Stimulated activated naive CD8-positive, alpha-beta T cell treated with anti-CD3 and anti-CD28 coated beads, Interleukin-15, amount 100 ng/mL, for 72 hours (primary cell): Measurements from ENCODE around the gene LINGO3.

ENCODE experiments used
- ATAC-seq: fragments of 150-1000 bp; cut with Tn5 transposase; 2 replicates; pipeline ENCODE4 v1.10.0; 2021; ENCODE audit warnings: mild to moderate bottlenecking, moderate library complexity
- DNase-seq, 2 donors: peaks; one replicate each; pipeline ENCODE4 v3.0.0; 2021 to 2022
- H3K27ac Mint-ChIP-seq, 2 donors: one replicate each; pipeline ENCODE4 v1.8.0; 2022; ENCODE audit warnings: mild to moderate bottlenecking in 2 of 2, mixed read lengths in 2 of 2, moderate library complexity in 2 of 2
- H3K27me3 Mint-ChIP-seq: one replicate; pipeline ENCODE4 v1.8.0; 2022; ENCODE audit warnings: mixed read lengths
- H3K4me1 Mint-ChIP-seq: one replicate; pipeline ENCODE4 v1.8.0; 2022; ENCODE audit warnings: mild to moderate bottlenecking, mixed read lengths
- H3K4me3 Mint-ChIP-seq, 2 donors: one replicate each; pipeline ENCODE4 v1.8.0; 2022; ENCODE audit warnings: mild to moderate bottlenecking in 2 of 2, mixed read lengths in 2 of 2, moderate library complexity in 1 of 2
- H3K9me3 Mint-ChIP-seq, 2 donors: one replicate each; pipeline ENCODE4 v1.8.0; 2022; ENCODE audit warnings: mixed read lengths in 2 of 2

The LINGO3 gene

GRCh38 chr19:2333027-2333806 lies 25.3 kb upstream of the LINGO3 start:
- Mint-ChIP-seq H3K27ac (peak overlapping the region; percentile 89), H3K4me1 (peaks cover 67% of the 10 kb centered on the region)

GRCh38 chr19:2332341-2333026 lies 24.5 kb upstream of the LINGO3 start:
- Mint-ChIP-seq H3K9me3 (peaks cover 11 to 14% of the 10 kb centered on the region in 2 donors), H3K4me1 (peaks cover 63% of the 10 kb centered on the region), H3K27me3 (no peaks in the 10 kb centered on the region), H3K4me3 (peak overlapping the region; percentile 71 to 82), H3K27ac (peak overlapping the region; percentile 92 to 94)
- ATAC-seq (peak; percentile 67), DNase-seq (peak; percentile 49 to 67)

More at GRCh38 chr19:2333027-2333806, 25.3 kb upstream of the LINGO3 start:
- no peak for DNase-seq
- no peak for ATAC-seq
- Mint-ChIP-seq H3K9me3 (peaks cover 11 to 14% of the 10 kb centered on the region in 2 donors), H3K27me3 (no peaks in the 10 kb centered on the region), H3K4me3 (peak overlapping the region; percentile 55 to 82)

GRCh38 chr19:2331601-2332246 lies 23.8 kb upstream of the LINGO3 start:
- Mint-ChIP-seq H3K9me3 (peaks cover 11 to 14% of the 10 kb centered on the region in 2 donors), H3K4me3 (peak overlapping the region; percentile 71 to 82), H3K27ac (peak overlapping the region; percentile 92 to 94), H3K27me3 (no peaks in the 10 kb centered on the region), H3K4me1 (peaks cover 70% of the 10 kb centered on the region)
- DNase-seq (no peak), ATAC-seq (peak; percentile 0)

- no peak for ATAC-seq
- Mint-ChIP-seq H3K9me3 (peaks cover 5 to 9% of the 10 kb centered on the region in 2 donors), H3K27me3 (no peaks in the 10 kb centered on the region), H3K27ac (peak overlapping the region in 1 of 2 donors; percentile 72), H3K4me3 (peak overlapping the region; percentile 59 to 71), H3K4me1 (peaks cover 80% of the 10 kb centered on the region)
- no peak for DNase-seq
Measured at GRCh38 chr19:2330632-2331284, 22.8 kb upstream of the LINGO3 start.

GRCh38 chr19:2330255-2330631 lies 22.3 kb upstream of the LINGO3 start:
- no peak for DNase-seq
- Mint-ChIP-seq H3K4me1 (peaks cover 85% of the 10 kb centered on the region), H3K4me3 (peak overlapping the region; percentile 28 to 54), H3K27ac (peak overlapping the region; percentile 5 to 72), H3K27me3 (no peaks in the 10 kb centered on the region), H3K9me3 (peaks cover 0 to 4% of the 10 kb centered on the region in 2 donors)
- ATAC-seq: no peak

- no peak for ATAC-seq
- DNase-seq: no peak
- Mint-ChIP-seq H3K9me3 (no peaks in the 10 kb centered on the region), H3K4me3 (peak overlapping the region; percentile 81 to 98), H3K4me1 (peaks cover 87% of the 10 kb centered on the region), H3K27ac (peak overlapping the region; percentile 59 to 96), H3K27me3 (no peaks in the 10 kb centered on the region)
Measured at GRCh38 chr19:2329501-2329916, 21.6 kb upstream of the LINGO3 start.

GRCh38 chr19:2329149-2329478 lies 21.2 kb upstream of the LINGO3 start:
- H3K4me1 Mint-ChIP-seq: peaks cover 87% of the 10 kb centered on the region

GRCh38 chr19:2328401-2329148 lies 20.6 kb upstream of the LINGO3 start, which contains the start of the genes LSM7 and SPPL2B:
Gene LSM7, minus strand, starts transcription at chr19:2328586. Its CDS starts 20 bp downstream, at chr19:2328566.
Gene SPPL2B, plus strand, starts transcription at chr19:2328684. Its CDS starts 26 bp downstream, at chr19:2328710.
- Mint-ChIP-seq H3K4me1 (peaks cover 83% of the 10 kb centered on the region), H3K4me3 (peak within 1 kb of the TSS; percentile 89 to 98), H3K9me3 (no peaks in the 10 kb centered on the region), H3K27ac (peak within 1 kb of the TSS; percentile 97 to 98), H3K27me3 (no peaks in the 10 kb centered on the region)
- DNase-seq: peak; percentile 91 to 92
- peak; percentile 76 for ATAC-seq

More at GRCh38 chr19:2329149-2329478, 21.2 kb upstream of the LINGO3 start:
- Mint-ChIP-seq H3K4me3 (peak overlapping the region; percentile 81 to 98), H3K9me3 (no peaks in the 10 kb centered on the region), H3K27ac (peak overlapping the region; percentile 59 to 96), H3K27me3 (no peaks in the 10 kb centered on the region)
- DNase-seq (no peak), ATAC-seq (no peak)

- Mint-ChIP-seq H3K4me1 (peaks cover 77% of the 10 kb centered on the region), H3K9me3 (no peaks in the 10 kb centered on the region), H3K27ac (peak overlapping the region; percentile 97 to 98), H3K4me3 (peak overlapping the region; percentile 89 to 98), H3K27me3 (no peaks in the 10 kb centered on the region)
- ATAC-seq (peak; percentile 75), DNase-seq (peak; percentile 30 to 73)
Measured at GRCh38 chr19:2327773-2328400, 19.9 kb upstream of the LINGO3 start.

GRCh38 chr19:2326699-2327360 lies 18.9 kb upstream of the LINGO3 start:
- Mint-ChIP-seq H3K4me1 (peaks cover 67% of the 10 kb centered on the region), H3K9me3 (no peaks in the 10 kb centered on the region), H3K4me3 (peak overlapping the region; percentile 89 to 98), H3K27ac (no peak overlapping the region), H3K27me3 (no peaks in the 10 kb centered on the region)
- ATAC-seq (no peak), DNase-seq (no peak)

GRCh38 chr19:2325281-2326046 lies 17.5 kb upstream of the LINGO3 start:
- no peak for DNase-seq
- Mint-ChIP-seq H3K4me3 (peak overlapping the region; percentile 47 to 72), H3K4me1 (peaks cover 53% of the 10 kb centered on the region), H3K27ac (peak overlapping the region; percentile 12 to 48), H3K9me3 (no peaks in the 10 kb centered on the region), H3K27me3 (no peaks in the 10 kb centered on the region)
- ATAC-seq: no peak

GRCh38 chr19:2324220-2324948 lies 16.4 kb upstream of the LINGO3 start:
- peaks cover 42% of the 10 kb centered on the region for H3K4me1 Mint-ChIP-seq
- H3K9me3 Mint-ChIP-seq: no peaks in the 10 kb centered on the region
- no peak for DNase-seq
- peak overlapping the region; percentile 71 to 73 for H3K27ac Mint-ChIP-seq
- no peaks in the 10 kb centered on the region for H3K27me3 Mint-ChIP-seq
- ATAC-seq: no peak
- peak overlapping the region in 1 of 2 donors; percentile 45 for H3K4me3 Mint-ChIP-seq

- H3K4me3 Mint-ChIP-seq: no peak overlapping the region
- H3K27me3 Mint-ChIP-seq: no peaks in the 10 kb centered on the region
- DNase-seq (no peak), ATAC-seq (no peak)
- H3K9me3 Mint-ChIP-seq: no peaks in the 10 kb centered on the region
- peaks cover 39% of the 10 kb centered on the region for H3K4me1 Mint-ChIP-seq
- H3K27ac Mint-ChIP-seq: peak overlapping the region in 1 of 2 donors; percentile 74
Measured at GRCh38 chr19:2323707-2324106, 15.8 kb upstream of the LINGO3 start.
